ENCODE measurements around the gene FYB1.

Gene FYB1

DNA sequence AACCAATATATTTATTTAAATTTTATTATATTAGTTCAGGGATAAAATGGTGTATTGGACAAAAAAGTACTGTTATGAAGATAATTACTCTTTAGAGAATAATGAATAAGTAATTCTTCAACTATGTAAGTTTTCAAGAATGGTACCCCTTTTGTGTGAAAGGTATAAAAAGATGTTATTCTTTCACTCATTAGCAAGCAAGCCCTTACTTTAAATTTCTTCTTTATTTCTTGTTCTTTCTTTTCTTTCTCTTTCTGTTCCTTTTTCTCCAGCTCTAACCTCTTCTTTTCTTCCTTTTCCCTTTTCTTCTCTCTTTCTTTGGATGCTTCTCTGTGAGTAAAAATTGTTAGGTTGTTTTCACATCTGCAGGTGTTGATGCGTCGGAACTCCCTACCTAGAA lies 82.0 kb downstream of the FYB1 start:
- no peak overlapping the region for H3K4me3 ChIP-seq (ENCODE audit: low read length)
- no peak overlapping the region for H3K9ac ChIP-seq (ENCODE audit: low read length)
- H3K9me3 ChIP-seq (ENCODE audit: control insufficient read depth, low read length): no peaks in the 10 kb centered on the region
- H3K36me3 ChIP-seq (ENCODE audit: control insufficient read depth, insufficient read depth, low read length): no peaks in the 10 kb centered on the region
- H3K27me3 ChIP-seq (ENCODE audit: control insufficient read depth, insufficient read depth, low read length): no peaks in the 10 kb centered on the region
- H3K4me1 ChIP-seq (ENCODE audit: control insufficient read depth, insufficient read depth, low read length): peaks cover 8% of the 10 kb centered on the region

DNA sequence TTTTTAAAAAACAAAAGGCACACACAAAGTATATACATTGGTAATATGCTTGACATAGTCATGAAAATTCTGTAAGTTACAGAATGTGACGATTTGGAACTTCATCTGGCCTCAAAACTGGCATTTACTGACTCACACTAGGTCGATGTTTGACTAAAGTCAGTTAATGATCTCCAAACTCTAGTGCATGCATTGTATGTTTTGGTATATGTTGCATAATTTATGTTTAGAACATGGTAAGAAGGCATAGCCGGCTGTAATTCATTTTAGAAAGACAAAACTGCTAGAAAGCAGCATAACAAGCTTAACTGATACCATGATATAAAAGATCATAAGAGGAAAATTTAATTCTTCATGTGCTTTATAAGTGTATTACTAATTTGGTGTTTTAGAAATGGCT lies 86.6 kb downstream of the FYB1 start:
- H3K9ac ChIP-seq (ENCODE audit: low read length): no peak overlapping the region
- H3K4me1 ChIP-seq (ENCODE audit: control insufficient read depth, insufficient read depth, low read length): no peaks in the 10 kb centered on the region
- no peaks in the 10 kb centered on the region for H3K9me3 ChIP-seq (ENCODE audit: control insufficient read depth, low read length)
- no peaks in the 10 kb centered on the region for H3K27me3 ChIP-seq (ENCODE audit: control insufficient read depth, insufficient read depth, low read length)
- H3K4me3 ChIP-seq (ENCODE audit: low read length): no peak overlapping the region
- H3K36me3 ChIP-seq (ENCODE audit: control insufficient read depth, insufficient read depth, low read length): no peaks in the 10 kb centered on the region

DNA sequence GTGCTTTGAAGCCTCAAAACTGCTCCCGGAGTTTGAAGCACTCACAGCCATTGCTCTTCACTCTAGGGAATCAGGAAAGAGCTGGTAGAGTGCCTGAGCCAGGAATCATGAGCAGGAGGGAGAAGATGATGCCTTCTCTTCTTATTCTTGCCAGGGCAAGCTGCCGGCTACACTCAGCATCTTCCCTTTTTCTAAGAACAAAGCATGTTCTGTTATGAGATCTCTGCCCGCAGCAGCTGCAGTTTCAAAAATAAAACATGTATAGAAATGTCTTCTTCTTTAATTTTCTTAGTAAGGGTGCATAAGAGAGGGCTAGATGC lies 87.3 kb downstream of the FYB1 start:
- Histone ChIP-seq H3K36me3 (ENCODE audit: control insufficient read depth, insufficient read depth, low read length) (no peaks in the 10 kb centered on the region), H3K9ac (ENCODE audit: low read length) (no peak overlapping the region), H3K9me3 (ENCODE audit: control insufficient read depth, low read length) (no peaks in the 10 kb centered on the region), H3K27me3 (ENCODE audit: control insufficient read depth, insufficient read depth, low read length) (no peaks in the 10 kb centered on the region), H3K4me3 (ENCODE audit: low read length) (no peak overlapping the region), H3K4me1 (ENCODE audit: control insufficient read depth, insufficient read depth, low read length) (no peaks in the 10 kb centered on the region)

DNA sequence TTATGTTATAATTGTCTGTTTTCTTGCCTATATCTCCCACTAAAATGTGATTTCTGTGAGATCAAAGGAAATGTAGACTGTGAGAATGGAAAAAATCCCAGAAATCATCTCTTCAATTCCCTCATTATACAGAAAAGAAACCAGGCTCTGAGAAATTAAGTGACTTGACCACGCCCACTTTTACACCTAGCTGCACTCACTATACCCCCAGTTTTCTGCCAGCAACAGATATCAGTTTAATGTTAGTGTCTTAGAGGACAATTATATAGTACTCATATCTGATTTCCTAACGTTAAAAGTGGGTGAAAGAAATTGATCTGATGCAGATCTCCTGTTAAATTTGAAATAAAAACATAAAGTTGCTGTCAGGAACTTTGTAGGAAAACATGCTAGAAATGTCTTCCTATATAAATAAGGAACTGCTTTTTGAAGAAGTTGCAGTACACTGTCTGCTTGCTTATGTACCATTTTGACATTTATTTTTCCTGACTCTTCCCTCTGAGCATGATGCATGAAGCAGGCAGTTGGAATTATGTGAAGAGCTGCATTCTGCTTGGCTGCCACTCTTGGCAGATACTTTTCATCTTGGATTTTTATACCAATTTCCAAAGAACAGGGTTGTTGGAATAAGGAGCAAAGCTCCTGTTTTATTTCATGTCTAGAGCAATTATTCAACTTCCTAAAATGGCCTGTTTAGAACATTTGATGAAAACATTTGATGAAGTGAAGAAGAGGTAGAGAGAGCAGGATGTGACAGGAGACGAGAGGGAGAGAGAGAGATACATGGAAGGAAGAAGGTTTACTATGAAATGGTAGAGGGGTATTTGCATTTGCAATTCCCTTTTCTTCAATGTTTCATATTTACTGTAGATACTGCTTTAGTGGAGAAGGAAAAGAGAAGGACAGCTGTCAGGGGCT lies 87.9 kb downstream of the FYB1 start:
- Histone ChIP-seq H3K9ac (ENCODE audit: low read length) (no peak overlapping the region), H3K36me3 (ENCODE audit: control insufficient read depth, insufficient read depth, low read length) (no peaks in the 10 kb centered on the region), H3K9me3 (ENCODE audit: control insufficient read depth, low read length) (no peaks in the 10 kb centered on the region), H3K4me3 (ENCODE audit: low read length) (no peak overlapping the region), H3K27me3 (ENCODE audit: control insufficient read depth, insufficient read depth, low read length) (no peaks in the 10 kb centered on the region), H3K4me1 (ENCODE audit: control insufficient read depth, insufficient read depth, low read length) (no peaks in the 10 kb centered on the region)

DNA sequence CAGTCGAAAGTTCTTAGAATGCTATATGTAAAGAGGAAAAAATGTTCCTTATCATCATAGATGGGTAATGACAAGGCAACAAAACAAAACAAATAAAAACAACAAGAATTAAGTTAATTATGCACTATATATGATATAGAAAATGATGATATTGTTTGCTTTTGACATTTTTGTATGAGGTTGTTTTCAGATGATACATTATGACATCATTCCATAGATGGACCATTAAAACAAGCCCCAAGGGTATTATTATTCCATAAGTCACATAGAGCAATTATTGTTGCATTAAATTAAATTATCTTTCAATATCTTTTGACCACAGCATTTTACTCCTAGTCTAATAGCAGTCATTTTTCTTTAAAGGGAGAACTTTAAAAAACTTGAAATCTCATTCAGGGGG lies 88.6 kb downstream of the FYB1 start:
- Histone ChIP-seq H3K36me3 (ENCODE audit: control insufficient read depth, insufficient read depth, low read length) (no peaks in the 10 kb centered on the region), H3K4me1 (ENCODE audit: control insufficient read depth, insufficient read depth, low read length) (no peaks in the 10 kb centered on the region), H3K27me3 (ENCODE audit: control insufficient read depth, insufficient read depth, low read length) (no peaks in the 10 kb centered on the region), H3K4me3 (ENCODE audit: low read length) (no peak overlapping the region), H3K9me3 (ENCODE audit: control insufficient read depth, low read length) (no peaks in the 10 kb centered on the region), H3K9ac (ENCODE audit: low read length) (no peak overlapping the region)

DNA sequence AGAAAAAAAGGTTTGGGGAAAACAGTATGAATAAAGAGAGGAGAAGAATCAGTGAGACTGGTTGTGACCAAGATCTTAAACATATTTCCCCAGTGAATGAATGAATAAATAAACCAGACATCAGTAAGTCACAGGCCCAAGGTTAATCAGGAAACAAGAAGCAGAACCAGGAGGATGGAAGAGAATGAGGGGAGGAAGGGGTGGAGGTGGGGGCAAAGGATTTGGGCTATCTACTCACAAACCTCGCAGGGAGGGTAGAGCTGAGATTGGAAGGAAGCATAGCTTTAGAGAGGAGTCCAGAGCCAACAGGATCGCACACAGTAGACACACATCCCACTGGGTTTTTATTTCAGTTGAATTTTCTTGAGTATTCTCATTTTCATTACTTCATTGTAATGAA lies 97.4 kb downstream of the FYB1 start:
- Histone ChIP-seq H3K27me3 (ENCODE audit: control insufficient read depth, insufficient read depth, low read length) (no peaks in the 10 kb centered on the region), H3K4me1 (ENCODE audit: control insufficient read depth, insufficient read depth, low read length) (no peaks in the 10 kb centered on the region), H3K9ac (ENCODE audit: low read length) (no peak overlapping the region), H3K9me3 (ENCODE audit: control insufficient read depth, low read length) (no peaks in the 10 kb centered on the region), H3K4me3 (ENCODE audit: low read length) (no peak overlapping the region), H3K36me3 (ENCODE audit: control insufficient read depth, insufficient read depth, low read length) (no peaks in the 10 kb centered on the region)

DNA sequence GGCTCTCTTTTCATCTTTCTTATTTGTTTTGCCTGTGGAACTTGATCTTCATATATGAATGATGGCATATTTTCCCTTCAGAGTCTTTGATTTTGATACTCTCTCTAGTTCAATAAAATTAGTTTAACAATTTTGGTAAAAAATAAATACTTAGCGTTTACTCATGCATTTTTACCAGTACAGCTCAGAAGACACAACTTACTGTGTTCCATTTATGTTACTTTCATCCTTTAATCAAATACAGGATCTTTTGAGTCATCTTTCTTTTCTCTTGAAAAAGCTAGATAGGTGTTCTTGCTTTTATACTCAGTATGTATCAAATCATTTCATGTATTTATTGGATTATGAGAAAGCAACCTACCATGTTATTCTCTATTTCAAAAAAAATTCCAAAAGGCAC lies 98.0 kb downstream of the FYB1 start:
- Histone ChIP-seq H3K4me3 (ENCODE audit: low read length) (no peak overlapping the region), H3K36me3 (ENCODE audit: control insufficient read depth, insufficient read depth, low read length) (no peaks in the 10 kb centered on the region), H3K27me3 (ENCODE audit: control insufficient read depth, insufficient read depth, low read length) (no peaks in the 10 kb centered on the region), H3K9me3 (ENCODE audit: control insufficient read depth, low read length) (no peaks in the 10 kb centered on the region), H3K9ac (ENCODE audit: low read length) (no peak overlapping the region), H3K4me1 (ENCODE audit: control insufficient read depth, insufficient read depth, low read length) (no peaks in the 10 kb centered on the region)

DNA sequence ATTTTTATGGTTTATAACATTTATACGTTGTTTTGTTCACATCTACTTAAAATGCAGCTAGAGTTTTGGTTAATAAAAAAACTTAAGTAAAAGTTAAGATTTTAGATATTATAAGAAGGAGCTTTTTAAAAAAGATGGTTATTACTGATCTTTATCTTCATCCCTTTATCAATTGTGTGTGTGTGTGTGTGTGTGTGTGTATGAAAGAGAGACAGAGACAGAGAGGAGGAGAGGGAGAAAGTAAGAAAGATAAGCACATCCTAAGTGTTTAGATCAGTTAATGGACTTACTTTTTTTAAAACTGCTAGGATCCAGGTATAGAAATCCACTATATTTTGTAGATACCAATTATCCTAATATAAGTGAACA lies 99.3 kb downstream of the FYB1 start:
- no peaks in the 10 kb centered on the region for H3K36me3 ChIP-seq (ENCODE audit: control insufficient read depth, insufficient read depth, low read length)
- no peak overlapping the region for H3K9ac ChIP-seq (ENCODE audit: low read length)
- H3K4me1 ChIP-seq (ENCODE audit: control insufficient read depth, insufficient read depth, low read length): no peaks in the 10 kb centered on the region
- no peaks in the 10 kb centered on the region for H3K9me3 ChIP-seq (ENCODE audit: control insufficient read depth, low read length)
- H3K27me3 ChIP-seq (ENCODE audit: control insufficient read depth, insufficient read depth, low read length): no peaks in the 10 kb centered on the region
- no peak overlapping the region for H3K4me3 ChIP-seq (ENCODE audit: low read length)

DNA sequence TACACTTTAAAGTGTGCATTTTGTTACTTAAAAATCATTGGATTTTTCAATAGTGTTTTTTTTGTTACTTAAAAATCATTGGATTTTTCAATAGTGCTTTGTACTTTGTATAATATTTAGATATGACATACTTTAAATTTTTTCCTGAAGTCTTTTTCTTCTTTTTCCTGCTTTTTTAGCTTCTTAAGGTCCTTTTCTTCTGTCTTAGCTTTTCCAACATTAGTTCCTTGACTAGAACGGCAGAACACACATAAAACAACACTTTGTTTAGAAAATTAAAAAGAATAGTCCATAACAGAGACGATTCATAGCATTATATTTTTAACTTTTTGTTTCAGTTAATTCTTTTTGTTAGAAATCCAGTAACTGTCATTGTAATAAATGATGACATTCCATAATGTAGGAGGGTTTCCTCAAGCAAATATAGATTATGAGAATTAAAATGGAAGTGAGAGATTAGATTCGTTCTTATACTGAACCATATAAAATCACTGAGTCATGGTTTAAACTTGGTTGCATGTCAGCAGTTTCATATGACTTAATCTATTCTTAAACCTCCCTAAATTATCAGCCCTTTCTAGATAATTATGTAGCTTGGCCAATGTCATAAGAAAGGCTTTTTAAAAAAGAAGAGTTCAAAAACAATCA lies 99.8 kb downstream of the FYB1 start:
- H3K9ac ChIP-seq (ENCODE audit: low read length): no peak overlapping the region
- no peaks in the 10 kb centered on the region for H3K36me3 ChIP-seq (ENCODE audit: control insufficient read depth, insufficient read depth, low read length)
- H3K9me3 ChIP-seq (ENCODE audit: control insufficient read depth, low read length): no peaks in the 10 kb centered on the region
- H3K27me3 ChIP-seq (ENCODE audit: control insufficient read depth, insufficient read depth, low read length): no peaks in the 10 kb centered on the region
- no peaks in the 10 kb centered on the region for H3K4me1 ChIP-seq (ENCODE audit: control insufficient read depth, insufficient read depth, low read length)
- H3K4me3 ChIP-seq (ENCODE audit: low read length): no peak overlapping the region

DNA sequence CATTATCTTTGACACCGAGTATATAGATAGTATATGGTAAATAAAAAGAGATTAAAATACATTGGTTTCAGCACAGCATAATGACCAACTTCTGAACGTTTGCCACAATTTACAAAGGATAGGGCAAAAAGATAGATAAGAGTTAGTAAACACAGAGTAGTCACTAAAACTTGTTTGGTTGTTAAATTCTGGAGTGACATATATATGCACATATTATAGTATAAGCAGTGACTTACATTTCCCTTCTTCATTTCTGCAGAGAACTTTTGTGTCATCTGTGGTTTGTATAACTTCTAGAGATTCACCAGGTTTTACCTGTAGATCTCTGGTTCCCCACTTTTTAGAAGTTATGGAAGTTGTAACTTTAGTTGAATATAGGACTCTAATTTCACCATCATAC lies 100.7 kb downstream of the FYB1 start:
- no peak overlapping the region for H3K4me3 ChIP-seq (ENCODE audit: low read length)
- H3K4me1 ChIP-seq (ENCODE audit: control insufficient read depth, insufficient read depth, low read length): no peaks in the 10 kb centered on the region
- H3K36me3 ChIP-seq (ENCODE audit: control insufficient read depth, insufficient read depth, low read length): no peaks in the 10 kb centered on the region
- H3K9ac ChIP-seq (ENCODE audit: low read length): no peak overlapping the region
- no peaks in the 10 kb centered on the region for H3K27me3 ChIP-seq (ENCODE audit: control insufficient read depth, insufficient read depth, low read length)
- no peaks in the 10 kb centered on the region for H3K9me3 ChIP-seq (ENCODE audit: control insufficient read depth, low read length)

DNA sequence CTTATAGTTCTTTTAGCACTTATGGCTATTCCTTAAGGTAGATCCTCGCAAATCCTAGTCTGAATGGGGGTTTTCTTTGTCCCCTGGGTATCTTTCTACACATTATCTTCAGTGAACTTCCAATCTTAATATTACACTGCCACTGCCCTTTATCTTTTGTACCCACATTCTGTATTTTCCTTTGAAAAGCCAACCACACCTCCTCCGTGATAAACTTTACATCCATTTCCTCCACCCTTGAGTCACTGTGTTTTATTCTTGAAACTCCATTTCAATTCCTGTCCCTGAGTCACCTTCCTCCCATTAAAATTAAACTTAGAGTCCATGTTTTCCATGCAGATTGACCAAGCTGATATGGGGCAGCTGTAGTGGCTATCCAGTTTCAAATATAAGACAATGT lies 102.0 kb downstream of the FYB1 start:
- Histone ChIP-seq H3K9ac (ENCODE audit: low read length) (no peak overlapping the region), H3K4me3 (ENCODE audit: low read length) (no peak overlapping the region), H3K4me1 (ENCODE audit: control insufficient read depth, insufficient read depth, low read length) (no peaks in the 10 kb centered on the region), H3K9me3 (ENCODE audit: control insufficient read depth, low read length) (no peaks in the 10 kb centered on the region), H3K36me3 (ENCODE audit: control insufficient read depth, insufficient read depth, low read length) (no peaks in the 10 kb centered on the region), H3K27me3 (ENCODE audit: control insufficient read depth, insufficient read depth, low read length) (no peaks in the 10 kb centered on the region)

DNA sequence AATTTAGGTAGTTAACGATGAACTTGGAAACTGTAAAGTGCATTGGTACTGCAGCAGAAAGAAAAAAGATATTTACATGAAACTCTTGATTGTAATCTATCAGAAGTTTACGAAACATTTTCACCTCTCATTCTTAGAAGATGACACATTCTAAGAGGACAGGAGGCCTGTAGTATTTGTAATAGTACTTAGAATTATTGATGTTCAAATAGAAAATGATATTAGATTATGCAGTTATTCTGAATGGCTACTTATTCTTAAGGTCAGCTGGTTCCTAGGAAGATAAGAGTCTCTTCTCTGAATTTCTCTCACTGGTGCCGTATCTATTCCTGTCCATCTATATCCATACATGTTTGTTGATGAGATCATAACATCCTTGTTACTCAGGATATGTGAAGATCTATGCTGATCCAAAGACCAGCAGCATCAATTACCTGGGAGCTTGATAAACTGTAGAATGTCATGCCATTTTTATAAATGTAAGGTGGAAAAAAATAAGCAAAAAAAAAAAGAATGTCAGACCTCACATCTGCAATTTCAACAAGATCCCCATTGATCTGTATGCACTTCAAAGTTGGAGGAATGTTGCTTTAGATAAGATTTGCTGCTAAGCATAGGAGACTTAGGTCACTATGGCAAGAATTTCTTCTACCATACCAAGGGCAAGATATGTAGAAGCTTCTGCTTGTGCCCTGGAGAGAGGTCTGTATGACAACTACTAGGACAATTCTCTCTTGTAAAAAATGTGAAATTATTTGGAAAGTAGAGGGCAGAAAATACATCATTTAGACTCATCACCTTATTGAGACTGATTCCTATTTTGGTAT lies 102.8 kb downstream of the FYB1 start:
- no peak overlapping the region for H3K4me3 ChIP-seq (ENCODE audit: low read length)
- H3K4me1 ChIP-seq (ENCODE audit: control insufficient read depth, insufficient read depth, low read length): no peaks in the 10 kb centered on the region
- H3K9ac ChIP-seq (ENCODE audit: low read length): no peak overlapping the region
- H3K36me3 ChIP-seq (ENCODE audit: control insufficient read depth, insufficient read depth, low read length): no peaks in the 10 kb centered on the region
- H3K27me3 ChIP-seq (ENCODE audit: control insufficient read depth, insufficient read depth, low read length): no peaks in the 10 kb centered on the region
- no peaks in the 10 kb centered on the region for H3K9me3 ChIP-seq (ENCODE audit: control insufficient read depth, low read length)
